A549 treated with ZK216348 at 1 μM for 4 hours (cell line): Measurements from ENCODE around the gene SUMO2. TPM values are rescaled to one million over a fixed set of nuclear protein-coding genes. Genes with fewer than 3 reads are reported as not detected.

Source experiments
- total RNA-seq: library from RNA; stranded (reverse); fragments of 200-300 nt; extraction: Qiagen RNA extraction; gene quantifications from 5 replicates; pipeline ENCODE4 v1.2.3, GENCODE V29; 2022; ENCODE audit warnings: low read depth

SUMO2 gene
- total RNA-seq = 296 to 622 TPM (median 397 TPM) in 5 replicates

DNA sequence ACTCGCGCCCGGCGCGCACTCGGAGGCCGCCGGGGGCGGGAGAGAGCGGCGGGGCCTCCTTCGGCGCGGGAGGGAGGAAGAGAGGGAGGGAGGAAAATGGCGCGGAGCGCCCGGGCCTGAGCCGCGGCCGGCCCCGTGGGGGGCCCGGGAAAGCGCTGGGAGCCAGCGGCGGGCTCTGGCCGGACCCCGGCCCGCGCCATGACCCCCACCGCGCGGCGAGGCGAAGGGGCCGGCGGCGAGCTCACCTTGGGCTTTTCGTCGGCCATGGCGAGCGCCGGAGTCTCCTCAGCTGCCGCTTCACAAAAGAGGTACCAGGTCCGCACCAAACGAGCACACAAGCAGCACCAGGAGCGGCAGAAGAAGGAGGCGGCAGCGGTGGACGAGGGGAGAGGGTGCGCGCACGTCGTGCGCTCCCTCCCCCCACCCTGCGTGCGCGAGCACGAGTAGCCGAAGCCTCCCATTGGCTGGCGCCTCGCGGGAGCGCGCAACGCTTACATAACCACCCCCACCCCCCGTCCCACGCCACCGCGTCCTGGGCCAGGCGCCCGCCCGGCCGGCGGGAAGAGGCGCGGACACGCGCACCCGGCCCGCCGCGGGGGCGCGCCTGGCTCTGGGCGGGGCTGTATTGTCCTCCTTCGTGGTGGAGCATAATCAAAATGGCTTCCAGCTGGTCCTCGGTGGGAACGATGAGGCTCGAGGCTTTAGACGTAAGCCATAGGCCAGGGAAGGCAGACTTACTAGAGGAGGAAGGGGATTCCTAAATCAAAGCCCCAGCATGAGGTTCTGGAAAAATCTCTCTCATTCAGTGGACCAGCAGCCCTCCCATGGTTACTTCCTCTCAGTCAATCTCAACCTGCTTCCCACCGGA lies at the start of gene SUMO2:
TSS of gene SUMO2 (minus strand) at position 391 of the 868 bp plus-strand sequence. CDS start at position 266, 125 bp downstream.

DNA sequence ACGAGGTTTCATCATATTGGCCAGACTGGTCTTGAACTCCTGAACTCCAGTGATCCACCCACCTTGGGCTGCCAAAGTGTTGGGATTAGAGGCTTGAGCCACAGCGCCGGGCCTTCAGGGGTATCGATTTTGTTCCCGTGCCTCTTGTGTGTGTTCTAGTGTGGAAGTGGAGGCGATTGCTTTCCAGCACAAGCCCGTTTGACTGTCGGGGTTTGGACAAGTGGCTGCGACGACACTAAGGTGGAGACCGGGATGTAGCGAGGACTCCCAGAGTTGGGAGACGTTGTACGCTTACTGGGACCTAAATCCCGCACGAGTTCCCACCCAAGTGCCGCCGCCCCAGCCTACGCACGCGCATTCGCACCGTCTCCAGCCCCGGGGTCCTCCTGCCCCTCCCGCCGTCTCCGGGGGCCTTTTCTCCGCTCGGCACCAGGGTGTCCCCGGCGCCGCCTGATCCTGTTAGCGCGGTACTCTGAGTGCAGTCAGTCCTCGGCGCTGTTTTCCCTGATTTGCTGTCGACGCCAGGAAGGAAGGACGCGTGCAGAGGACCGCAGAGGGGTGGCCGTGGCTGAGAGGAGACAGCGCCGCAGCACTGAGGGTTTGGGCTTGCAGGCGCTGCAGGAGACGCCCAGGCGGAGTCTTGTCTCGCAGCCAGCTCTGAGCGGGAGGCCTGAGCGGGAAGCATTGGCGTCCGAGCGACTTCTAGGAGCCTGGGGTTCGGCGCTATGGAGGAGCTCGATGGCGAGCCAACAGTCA lies 22.5 kb upstream of the SUMO2 start, which contains the start of gene NUP85:
TSS of gene NUP85 (plus strand) at position 643 of the 756 bp plus-strand sequence. CDS start at position 726, 83 bp downstream.

DNA sequence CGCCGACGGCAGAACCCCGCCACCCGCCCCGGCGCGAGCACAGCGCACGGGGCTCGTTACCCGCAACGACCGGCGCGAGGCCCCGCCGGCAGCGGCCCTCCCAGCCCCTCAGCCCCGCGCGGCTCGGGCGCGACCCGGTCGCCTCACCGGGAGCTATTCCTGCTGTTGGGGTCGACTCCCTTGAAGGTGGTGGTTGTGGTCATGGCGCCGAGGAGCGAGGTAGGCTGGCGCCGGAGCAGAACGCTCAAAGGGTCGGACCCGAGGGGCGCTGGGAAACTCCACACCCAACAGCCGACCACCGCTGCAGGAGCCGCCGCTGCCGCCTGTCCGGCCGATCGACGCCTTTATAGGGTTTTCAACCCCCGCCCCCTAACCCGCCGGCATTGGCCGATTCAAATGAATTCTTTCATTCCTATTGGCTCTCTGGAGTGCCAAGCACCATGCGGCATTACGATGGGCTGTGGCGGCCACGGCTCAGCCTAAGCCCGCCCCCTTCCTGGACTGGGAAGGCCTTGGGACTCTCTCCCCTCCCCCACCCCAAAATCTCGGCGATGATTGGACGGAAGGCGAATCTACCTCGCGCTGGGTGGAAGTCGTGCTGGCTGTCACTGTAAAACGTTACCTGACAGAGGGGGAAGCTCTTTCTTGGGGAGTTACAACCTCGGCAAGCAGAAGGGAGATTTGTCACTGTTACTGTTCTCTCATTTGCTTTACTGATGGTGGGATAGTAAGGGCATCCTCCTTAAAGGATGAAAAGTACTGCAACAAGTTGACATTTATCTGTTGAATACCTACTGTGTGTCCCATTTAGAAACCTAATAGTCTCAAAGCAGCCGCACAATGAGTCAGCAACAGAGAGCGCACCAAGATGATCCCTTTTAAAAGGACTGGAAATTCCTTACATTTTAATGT lies 28.3 kb downstream of the SUMO2 start, which contains the start of gene JPT1:
TSS of gene JPT1 (minus strand) at position 318 of the 912 bp plus-strand sequence. CDS start at position 203, 115 bp downstream.

DNA sequence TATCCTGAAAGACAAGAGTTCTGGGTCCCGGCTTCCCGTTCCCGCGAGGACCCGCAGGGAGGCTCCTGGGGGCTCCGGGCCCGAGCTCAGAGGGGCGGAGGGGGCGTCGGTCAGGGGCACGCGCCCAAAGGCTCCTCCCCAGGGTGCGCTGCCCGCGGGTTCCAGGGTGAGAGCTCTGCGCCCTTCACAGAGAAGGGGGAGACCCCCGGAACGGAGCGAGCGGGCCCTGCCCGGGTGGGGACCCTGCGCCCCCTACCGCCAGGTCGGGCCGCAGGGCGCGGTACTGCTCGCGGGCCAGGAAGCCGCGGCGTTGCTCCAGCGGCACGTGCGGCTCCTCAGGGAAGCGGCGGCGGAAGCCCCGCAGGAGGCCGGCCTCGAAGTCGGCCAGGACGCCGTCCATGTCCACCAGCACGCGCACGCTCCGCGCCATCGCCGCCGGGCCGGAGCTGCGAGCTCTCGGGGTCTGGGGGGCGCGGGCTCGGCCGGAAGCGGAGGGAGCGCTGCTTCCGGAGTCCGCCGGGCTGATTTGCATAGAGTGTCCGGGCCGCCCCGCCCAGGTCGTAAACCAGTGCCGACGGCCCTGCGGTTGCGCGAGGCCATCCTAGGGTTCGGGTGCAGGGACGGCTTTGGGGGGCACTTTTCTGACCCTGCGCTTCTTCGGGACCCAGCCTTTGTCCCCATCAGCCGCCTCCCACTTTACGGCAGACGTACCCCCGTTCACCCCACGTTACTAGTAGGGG lies 51.3 kb downstream of the SUMO2 start, which contains the start of gene NT5C:
TSS of gene NT5C (minus strand) at position 465 of the 740 bp plus-strand sequence. CDS start at position 430, 35 bp downstream.

Other genes with a start within 250 kb of the SUMO2 start
- not detected in 5 replicates for gene OTOP3, start 247.1 kb downstream of the SUMO2 start, total RNA-seq
- gene HID1, start 210.2 kb downstream of the SUMO2 start, total RNA-seq = 7.1 to 12.7 TPM (median 11.0 TPM) in 5 replicates
- 41.1 to 73.3 TPM (median 64.5 TPM) in 5 replicates for gene CDR2L, start 195.3 kb downstream of the SUMO2 start, total RNA-seq
- 75.8 to 85.3 TPM (median 76.5 TPM) in 5 replicates for gene MRPL58, start 170.3 kb downstream of the SUMO2 start, total RNA-seq
- 453 to 615 TPM (median 486 TPM) in 5 replicates for gene ATP5PD, start 136.0 kb downstream of the SUMO2 start, total RNA-seq
- gene KCTD2, start 135.7 kb downstream of the SUMO2 start, total RNA-seq = 26.4 to 33.7 TPM (median 30.7 TPM) in 5 replicates
- gene SLC16A5, start 95.0 kb downstream of the SUMO2 start, total RNA-seq = 16.8 to 35.9 TPM (median 29.7 TPM) in 5 replicates
- gene ARMC7, start 73.0 kb downstream of the SUMO2 start, total RNA-seq = 17.4 to 21.8 TPM (median 18.7 TPM) in 5 replicates
- gene NT5C, start 51.2 kb downstream of the SUMO2 start, total RNA-seq = 82.9 to 136 TPM (median 131 TPM) in 5 replicates
- 675 to 933 TPM (median 796 TPM) in 5 replicates for gene JPT1, start 28.4 kb downstream of the SUMO2 start, total RNA-seq
- 102 to 109 TPM (median 103 TPM) in 5 replicates for gene NUP85, start 22.7 kb upstream of the SUMO2 start, total RNA-seq
- 25.1 to 35.6 TPM (median 29.2 TPM) in 5 replicates for gene GGA3, start 78.6 kb upstream of the SUMO2 start, total RNA-seq
- gene MRPS7, start 78.9 kb upstream of the SUMO2 start, total RNA-seq = 143 to 181 TPM (median 173 TPM) in 5 replicates
- 31.3 to 40.8 TPM (median 37.9 TPM) in 5 replicates for gene MIF4GD, start 88.3 kb upstream of the SUMO2 start, total RNA-seq
- gene SLC25A19, start 106.5 kb upstream of the SUMO2 start, total RNA-seq = 13.9 to 20.3 TPM (median 18.8 TPM) in 5 replicates
- 93.8 to 101 TPM (median 94.7 TPM) in 5 replicates for gene GRB2, start 222.7 kb upstream of the SUMO2 start, total RNA-seq